B cell (primary cell): ENCODE results near the gene PDCD2L. TPM values are rescaled to one million over a fixed set of nuclear protein-coding genes. Genes with fewer than 3 reads are reported as not detected.

Source experiments
- ATAC-seq: fragments of 200-7000 bp; cut with Tn5 transposase; one replicate; pipeline ENCODE4 v1.10.0; 2021; ENCODE audit warnings: low read depth, mild to moderate bottlenecking, moderate number of reproducible peaks, moderate library complexity
- CTCF ChIA-PET: fragments of 350-600 bp; sonication (Branson Sonifier 250); formaldehyde crosslinking; loops from one replicate; lab custom pipeline; 2021; ENCODE audit warnings: antibody characterized with exemption, inconsistent platforms; lab: Charles Lee
- POLR2A ChIA-PET: fragments of 350-600 bp; sonication (Branson Sonifier 250); formaldehyde crosslinking; loops from one replicate; lab custom pipeline; 2021; ENCODE audit warnings: antibody characterized with exemption; lab: Charles Lee
- DNase-seq: peaks from one replicate; pipeline ENCODE4 v3.0.0; 2013
- H2AFZ ChIP-seq: 2 replicates; pipeline ENCODE4 v1.6.1; 2012; ENCODE audit warnings: mild to moderate bottlenecking, low read depth, low read length; ENCODE audit not compliant: insufficient read depth, poor library complexity, severe bottlenecking
- H3K27ac ChIP-seq, 2 donors: 1 replicate in 1 of 2; 2 replicates in 1 of 2; pipeline ENCODE4 v1.5.1; 2012 to 2013; ENCODE audit warnings: low read length in 2 of 2, mild to moderate bottlenecking in 2 of 2, moderate library complexity in 1 of 2
- H3K27me3 ChIP-seq, 4 experiments: fragments of 200-600 bp in 1 of 4; sonication (generic) in 1 of 4; replicated peaks in 1 of 4; 1 replicate in 2 of 4; 2 replicates in 2 of 4; pipeline versions ENCODE4 v1.6.1 to v1.7.0; 2013 to 2016; ENCODE audit warnings: low read length in 3 of 4, mild to moderate bottlenecking in 2 of 4, mixed read lengths in 1 of 4, moderate library complexity in 1 of 4; ENCODE audit not compliant: insufficient read depth in 4 of 4, control insufficient read depth in 3 of 4; ENCODE audit errors: control extremely low read depth in 1 of 4
- H3K36me3 ChIP-seq, 2 experiments: replicated peaks in 1 of 2; 1 replicate in 1 of 2; 2 replicates in 1 of 2; pipeline versions ENCODE4 v1.6.1 to v1.7.1; 2013; ENCODE audit warnings: low read length in 1 of 2; ENCODE audit not compliant: insufficient read depth in 2 of 2, control insufficient read depth in 1 of 2; ENCODE audit errors: control extremely low read depth in 1 of 2, extremely low read depth in 1 of 2
- H3K4me1 ChIP-seq, 2 donors: fragments of 200-600 bp in 1 of 2; sonication (generic) in 1 of 2; 1 replicate in 1 of 2; 2 replicates in 1 of 2; pipeline versions ENCODE4 v1.5.1 to v1.6.1; 2013 to 2017; ENCODE audit warnings: low read length in 2 of 2; ENCODE audit not compliant: control insufficient read depth in 2 of 2, insufficient read depth in 2 of 2
- H3K4me2 ChIP-seq: replicated peaks from 2 replicates; pipeline ENCODE3; 2012; ENCODE audit warnings: mild to moderate bottlenecking, low read depth, low read length; ENCODE audit not compliant: poor library complexity, severe bottlenecking
- H3K4me3 ChIP-seq, 5 experiments: fragments of 200-600 bp in 1 of 5; sonication (generic) in 1 of 5; 1 replicate in 3 of 5; 2 replicates in 2 of 5; pipeline versions ENCODE4 v1.5.1 to v1.7.0; 2011 to 2016; ENCODE audit warnings: low read length in 4 of 5, mild to moderate bottlenecking in 4 of 5, low read depth in 2 of 5, control low read depth in 1 of 5, moderate library complexity in 1 of 5; ENCODE audit not compliant: insufficient read depth in 1 of 5; ENCODE audit errors: control extremely low read depth in 1 of 5, extremely low read depth in 1 of 5
- H3K79me2 ChIP-seq: fragments of 200-600 bp; sonication (generic); one replicate; pipeline ENCODE4 v1.6.0; 2016; ENCODE audit warnings: low read length; ENCODE audit not compliant: control insufficient read depth, insufficient read depth
- H3K9ac ChIP-seq: fragments of 200-600 bp; sonication (generic); 2 replicates; pipeline ENCODE4 v1.6.1; 2017; ENCODE audit warnings: mild to moderate bottlenecking, low read length, moderate library complexity
- H3K9me3 ChIP-seq, 3 donors: one replicate each; pipeline versions ENCODE4 v1.6.1 to v1.7.1; 2013; ENCODE audit warnings: low read length in 2 of 3; ENCODE audit not compliant: control insufficient read depth in 2 of 3, insufficient read depth in 1 of 3; ENCODE audit errors: control extremely low read depth in 1 of 3
- H4K20me1 ChIP-seq: 2 replicates; pipeline ENCODE4 v1.6.0; 2012; ENCODE audit warnings: mild to moderate bottlenecking, low read length; ENCODE audit not compliant: insufficient read depth, control insufficient read depth, poor library complexity, severe bottlenecking
- H3K27ac Mint-ChIP-seq: one replicate; pipeline ENCODE4 v1.8.0; 2021; ENCODE audit warnings: mixed read lengths
- H3K27me3 Mint-ChIP-seq: one replicate; pipeline ENCODE4 v1.8.0; 2021; ENCODE audit warnings: mixed read lengths
- H3K4me1 Mint-ChIP-seq: one replicate; pipeline ENCODE4 v1.8.0; 2021; ENCODE audit warnings: mixed read lengths
- H3K4me3 Mint-ChIP-seq: one replicate; pipeline ENCODE4 v1.8.0; 2021; ENCODE audit warnings: mixed read lengths
- H3K9me3 Mint-ChIP-seq: one replicate; pipeline ENCODE4 v1.8.0; 2022; ENCODE audit warnings: mixed read lengths; ENCODE audit not compliant: insufficient read depth
- CTCF ChIP-seq: fragments of 200-600 bp; IDR thresholded peaks from one replicate; pipeline ENCODE4 v1.8.0; 2022; ENCODE audit warnings: antibody characterized with exemption, mild to moderate bottlenecking
- EZH2 ChIP-seq: IDR thresholded peaks from 2 replicates; pipeline ENCODE4 v1.6.1; 2012; ENCODE audit warnings: borderline replicate concordance, low read depth, mild to moderate bottlenecking, moderate library complexity, low read length; ENCODE audit not compliant: insufficient read depth, poor library complexity, severe bottlenecking
- WGBS: methylation state at CpG from one replicate; pipeline ENCODE4 v1.1.5; 2013; ENCODE audit warnings: missing lambda C conversion rate; ENCODE audit not compliant: insufficient coverage; 5-methylcytosine and 5-hydroxymethylcytosine counted together
- intact Hi-C: fragments of 100-400 bp; cut with micrococcal nuclease; formaldehyde crosslinking; loops from one replicate; pipeline ENCODE4 v1.10.0; 2022
- polyA plus RNA-seq: library from polyadenylated mRNA; depleted of rRNA; stranded (reverse); fragments of >200 nt; gene quantifications from 2 replicates; pipeline ENCODE4 v1.2.3, GENCODE V29; 2012
- total RNA-seq, 2 donors: library from RNA; stranded (reverse); fragments of 120-200 nt in 1 of 2; gene quantifications; 1 replicate in 1 of 2; 2 replicates in 1 of 2; pipeline versions ENCODE4 v1.2.3 to v1.2.4, GENCODE V29; 2013 to 2022

PDCD2L gene
- total and polyA plus RNA-seq, 2 donors (not counting 1 experiment from before 2014, with no cell fraction given): 11.3 to 16.7 TPM

GRCh38 chr19:34457446-34457845 is 53.2 kb downstream of the PDCD2L start:
- H3K9me3 Mint-ChIP-seq: no peaks in the 10 kb centered on the region
- intact Hi-C loops: no loop called here
- H3K79me2 ChIP-seq: peaks cover 23% of the 10 kb centered on the region
- DNase-seq: no peak
- no peak overlapping the region for H3K9ac ChIP-seq
- ChIA-PET CTCF (interaction anchor here (1.1 kb wide), 1 partner anchor 111 kb away, joined by 4 read pairs; no protein-coding TSS in a partner anchor), POLR2A (no interaction called here)
- no peaks in the 10 kb centered on the region for H3K27me3 ChIP-seq
- no peak overlapping the region for H3K4me3 Mint-ChIP-seq
- H3K4me1 Mint-ChIP-seq: no peaks in the 10 kb centered on the region
- no peaks in the 10 kb centered on the region for H3K9me3 ChIP-seq
- H4K20me1 ChIP-seq: peaks cover 35% of the 10 kb centered on the region
- H3K4me2 ChIP-seq: no peak overlapping the region
- no peak overlapping the region for H3K27ac Mint-ChIP-seq
- no peak overlapping the region for H3K27ac ChIP-seq
- no peak for TF ChIP-seq CTCF
- TF ChIP-seq EZH2: no peak
- H2AFZ ChIP-seq: no peak overlapping the region
- WGBS: no CpG with 5 or more reads among the region's 4 CpGs
- H3K36me3 ChIP-seq: peaks cover 12 to 77% of the 10 kb centered on the region in 2 experiments
- H3K27me3 Mint-ChIP-seq: no peaks in the 10 kb centered on the region
- ATAC-seq: no peak
- no peak overlapping the region for H3K4me3 ChIP-seq
- no peaks in the 10 kb centered on the region for H3K4me1 ChIP-seq

- Mint-ChIP-seq H3K4me3 (no peak overlapping the region), H3K27me3 (no peaks in the 10 kb centered on the region)
- CTCF ChIA-PET: no interaction called here
These were observed 54.5 kb downstream of the PDCD2L start for GRCh38 chr19:34458677-34459076.

More at GRCh38 chr19:34458677-34459076, 54.5 kb downstream of the PDCD2L start:
- ATAC-seq (no peak), DNase-seq (no peak)
- no peak overlapping the region for H2AFZ ChIP-seq
- POLR2A ChIA-PET: no interaction called here
- TF ChIP-seq EZH2 (no peak), CTCF (no peak)
- H3K4me3 ChIP-seq: no peak overlapping the region
- no peaks in the 10 kb centered on the region for H3K9me3 ChIP-seq
- H3K27ac ChIP-seq: no peak overlapping the region
- peaks cover 23% of the 10 kb centered on the region for H3K79me2 ChIP-seq
- 100% methylated on average over 1 of the region's 5 CpGs for WGBS
- no peak overlapping the region for H3K4me2 ChIP-seq
- no peak overlapping the region for H3K27ac Mint-ChIP-seq
- no peak overlapping the region for H3K9ac ChIP-seq
- H3K4me1 Mint-ChIP-seq: no peaks in the 10 kb centered on the region
- intact Hi-C loops: no loop called here
- no peaks in the 10 kb centered on the region for H3K4me1 ChIP-seq
- no peaks in the 10 kb centered on the region for H3K9me3 Mint-ChIP-seq
- peaks cover 35% of the 10 kb centered on the region for H4K20me1 ChIP-seq
- H3K36me3 ChIP-seq: peaks cover 12 to 76% of the 10 kb centered on the region in 2 experiments
- H3K27me3 ChIP-seq: no peaks in the 10 kb centered on the region
